ENCODE data around the gene TMEM132D. TPM values are rescaled to one million over a fixed set of nuclear protein-coding genes. Genes with fewer than 3 reads are reported as not detected.

Gene TMEM132D
- total and polyA plus RNA-seq, 2 of the 8 experiments (the other 6 are each of a cell fraction or from before 2014, with no cell fraction given), result 3.5 to 10.1 TPM

DNA sequence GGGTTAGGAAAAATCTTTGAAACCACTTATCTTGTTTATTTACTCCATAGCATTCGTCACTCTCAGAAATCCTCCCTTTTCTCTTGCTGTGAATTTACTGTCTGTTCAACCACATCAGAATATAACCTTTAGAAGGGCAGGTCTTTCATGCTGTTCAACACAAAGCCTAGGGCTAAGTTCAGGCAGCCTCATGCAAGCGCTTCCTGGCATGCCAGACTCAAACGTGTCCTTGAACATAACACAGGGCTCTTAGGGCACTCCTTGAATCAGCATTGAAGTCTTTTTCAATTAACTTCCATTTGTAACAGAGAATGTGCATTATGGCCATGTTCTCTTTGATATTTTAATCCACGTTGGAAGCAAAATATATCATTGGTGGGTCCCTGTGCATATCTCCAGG lies 672.8 kb downstream of the TMEM132D start:
- no peak overlapping the region for H2AK5ac ChIP-seq (ENCODE audit: low read depth, low read length)
- H2BK20ac ChIP-seq (ENCODE audit: low read length), result no peak overlapping the region
- H3K9ac ChIP-seq (replicated peaks in 1 of 4; ENCODE audit: extremely low read depth in 1 of 4, low read depth in 3 of 4, low read length in 3 of 4), result no peak overlapping the region
- no peak overlapping the region for H4K5ac ChIP-seq (ENCODE audit: insufficient read length, low read depth, low read length)
- no peaks in the 10 kb centered on the region for H3K79me2 ChIP-seq (ENCODE audit: control insufficient read depth in 1 of 2, insufficient read depth in 2 of 2, low read length in 2 of 2)
- H2BK120ac ChIP-seq (replicated peaks; ENCODE audit: low read depth, low read length), result no peak overlapping the region
- H3K4ac ChIP-seq (replicated peaks; ENCODE audit: insufficient read length, low read depth, low read length), result no peak overlapping the region
- no peak overlapping the region for H3K56ac ChIP-seq (replicated peaks; ENCODE audit: insufficient read length, low read depth, low read length)
- no peak overlapping the region for H2BK5ac ChIP-seq (ENCODE audit: low read depth, low read length)
- TF ChIP-seq TCF12 (IDR thresholded peaks at IDR 0.05; ENCODE audit: low read depth, low read length), result no peak
- no peak for TF ChIP-seq CTBP2 (IDR thresholded peaks at IDR 0.05; ENCODE audit: borderline replicate concordance, insufficient read depth, insufficient read length, low read length)
- TF ChIP-seq, protein P1, sequence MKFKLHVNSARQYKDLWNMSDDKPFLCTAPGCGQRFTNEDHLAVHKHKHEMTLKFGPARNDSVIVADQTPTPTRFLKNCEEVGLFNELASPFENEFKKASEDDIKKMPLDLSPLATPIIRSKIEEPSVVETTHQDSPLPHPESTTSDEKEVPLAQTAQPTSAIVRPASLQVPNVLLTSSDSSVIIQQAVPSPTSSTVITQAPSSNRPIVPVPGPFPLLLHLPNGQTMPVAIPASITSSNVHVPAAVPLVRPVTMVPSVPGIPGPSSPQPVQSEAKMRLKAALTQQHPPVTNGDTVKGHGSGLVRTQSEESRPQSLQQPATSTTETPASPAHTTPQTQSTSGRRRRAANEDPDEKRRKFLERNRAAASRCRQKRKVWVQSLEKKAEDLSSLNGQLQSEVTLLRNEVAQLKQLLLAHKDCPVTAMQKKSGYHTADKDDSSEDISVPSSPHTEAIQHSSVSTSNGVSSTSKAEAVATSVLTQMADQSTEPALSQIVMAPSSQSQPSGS (IDR thresholded peaks at IDR 0.05; ENCODE audit: low read length), result no peak
- no peak for TF ChIP-seq EZH2 (IDR thresholded peaks at IDR 0.05; ENCODE audit: low read depth, low read length, severe bottlenecking)
- no peaks in the 10 kb centered on the region; a peak in 1 of 8 replicates for H3K36me3 ChIP-seq (ENCODE audit: control insufficient read depth in 2 of 4, insufficient read depth in 4 of 4, low read length in 3 of 4)
- 80% methylated on average over 4 of the region's 4 CpGs; no CpG with 5 or more reads in 1 of the 2 experiments for WGBS, 2 experiments (ENCODE audit: extremely low coverage in 1 of 2, insufficient coverage in 1 of 2, insufficient read length in 1 of 2, insufficient replicate concordance in 2 of 2, low coverage in 1 of 2, low lambda C conversion rate in 2 of 2, missing lambda C conversion rate in 1 of 2)
- H3K27ac ChIP-seq (ENCODE audit: low read depth, low read length), result no peak overlapping the region
- no peaks in the 10 kb centered on the region for H3K79me1 ChIP-seq (ENCODE audit: low read depth, low read length)
- H3K9me3 ChIP-seq (ENCODE audit: insufficient read depth in 2 of 2, low read depth in 1 of 2, low read length in 1 of 2), result no peaks in the 10 kb centered on the region
- H2BK12ac ChIP-seq (ENCODE audit: low read depth, low read length), result no peak overlapping the region
- no peak overlapping the region for H2BK15ac ChIP-seq (ENCODE audit: low read length)
- H3K27me3 ChIP-seq (replicated peaks in 1 of 4; ENCODE audit: control insufficient read depth in 3 of 4, extremely low read depth in 1 of 4, insufficient read depth in 3 of 4, low read length in 3 of 4), result no peaks in the 10 kb centered on the region
- H2AFZ ChIP-seq (ENCODE audit: low read length), result no peak overlapping the region
- ChIA-PET CTCF (ENCODE audit: partially characterized antibody) (no interaction called here), POLR2A (ENCODE audit: partially characterized antibody) (no interaction called here)
- H4K91ac ChIP-seq (replicated peaks; ENCODE audit: insufficient read length, low read length), result no peak overlapping the region
- FAIRE-seq, result no peak
- H3K14ac ChIP-seq (ENCODE audit: insufficient read length), result no peak overlapping the region
- H4K20me1 ChIP-seq (replicated peaks in 1 of 2; ENCODE audit: control insufficient read depth in 1 of 2, insufficient read depth in 2 of 2, low read length in 2 of 2), result no peaks in the 10 kb centered on the region
- no peak overlapping the region for H3K4me2 ChIP-seq (ENCODE audit: insufficient read depth in 1 of 2, low read depth in 2 of 2, low read length in 2 of 2)
- H3K23ac ChIP-seq (ENCODE audit: insufficient read length), result no peak overlapping the region
- H4K8ac ChIP-seq (ENCODE audit: extremely low read depth, insufficient read depth, low read length), result no peak overlapping the region
- peaks cover 0 to 5% (median 2%) of the 10 kb centered on the region in 4 experiments; a peak in 4 of 7 replicates for H3K4me1 ChIP-seq (replicated peaks in 1 of 4; ENCODE audit: control insufficient read depth in 3 of 4, insufficient read depth in 4 of 4, low read length in 3 of 4)
- no peak overlapping the region for H3K18ac ChIP-seq (ENCODE audit: extremely low read depth, low read length)
- no peak for DNase-seq (ENCODE audit: low read depth in 1 of 2, low spot score in 2 of 2)
- H3K4me3 ChIP-seq (ENCODE audit: extremely low read depth in 1 of 4, insufficient read depth in 2 of 4, low read depth in 3 of 4, low read length in 4 of 4), result no peak overlapping the region
- H3K23me2 ChIP-seq (ENCODE audit: low read depth, low read length), result no peaks in the 10 kb centered on the region

Data from H1 (cell line).